ENCODE results near the gene C1orf167.

Gene C1orf167

DNA sequence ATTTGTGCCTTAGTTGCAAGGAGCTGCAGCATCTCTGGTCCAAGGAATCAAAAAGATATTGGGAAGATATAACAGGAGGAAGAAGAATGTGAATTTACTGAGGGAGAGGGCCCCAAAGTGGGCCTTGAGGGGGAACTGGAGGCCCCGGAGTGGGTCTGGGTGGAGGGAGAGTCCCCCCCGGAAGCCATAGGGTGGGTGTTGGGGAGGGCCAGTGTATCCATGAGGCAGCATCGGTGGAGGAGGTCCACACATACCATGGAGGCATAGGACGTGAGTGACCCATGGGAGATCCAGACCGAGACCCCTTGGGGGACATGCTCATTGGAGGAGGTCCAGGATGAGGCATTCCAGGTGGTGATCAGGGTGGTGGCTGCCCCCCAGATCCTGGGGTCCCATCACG is 708 bp upstream of the C1orf167 start:
- TF ChIP-seq, protein P1, sequence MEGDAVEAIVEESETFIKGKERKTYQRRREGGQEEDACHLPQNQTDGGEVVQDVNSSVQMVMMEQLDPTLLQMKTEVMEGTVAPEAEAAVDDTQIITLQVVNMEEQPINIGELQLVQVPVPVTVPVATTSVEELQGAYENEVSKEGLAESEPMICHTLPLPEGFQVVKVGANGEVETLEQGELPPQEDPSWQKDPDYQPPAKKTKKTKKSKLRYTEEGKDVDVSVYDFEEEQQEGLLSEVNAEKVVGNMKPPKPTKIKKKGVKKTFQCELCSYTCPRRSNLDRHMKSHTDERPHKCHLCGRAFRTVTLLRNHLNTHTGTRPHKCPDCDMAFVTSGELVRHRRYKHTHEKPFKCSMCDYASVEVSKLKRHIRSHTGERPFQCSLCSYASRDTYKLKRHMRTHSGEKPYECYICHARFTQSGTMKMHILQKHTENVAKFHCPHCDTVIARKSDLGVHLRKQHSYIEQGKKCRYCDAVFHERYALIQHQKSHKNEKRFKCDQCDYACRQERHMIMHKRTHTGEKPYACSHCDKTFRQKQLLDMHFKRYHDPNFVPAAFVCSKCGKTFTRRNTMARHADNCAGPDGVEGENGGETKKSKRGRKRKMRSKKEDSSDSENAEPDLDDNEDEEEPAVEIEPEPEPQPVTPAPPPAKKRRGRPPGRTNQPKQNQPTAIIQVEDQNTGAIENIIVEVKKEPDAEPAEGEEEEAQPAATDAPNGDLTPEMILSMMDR (IDR thresholded peaks at IDR 0.05; ENCODE audit: unreplicated experiment in 3 of 3) = no peak
- H3K9me3 Mint-ChIP-seq = no peaks in the 10 kb centered on the region
- H3K27ac Mint-ChIP-seq = no peak overlapping the region
- no peaks in the 10 kb centered on the region for H3K36me3 Mint-ChIP-seq (ENCODE audit: low read depth)
- H3K27me3 Mint-ChIP-seq (ENCODE audit: low read depth) = peaks cover 32% of the 10 kb centered on the region
- no peak overlapping the region for H3K4me3 Mint-ChIP-seq
- peaks cover 10% of the 10 kb centered on the region for H3K4me1 Mint-ChIP-seq

DNA sequence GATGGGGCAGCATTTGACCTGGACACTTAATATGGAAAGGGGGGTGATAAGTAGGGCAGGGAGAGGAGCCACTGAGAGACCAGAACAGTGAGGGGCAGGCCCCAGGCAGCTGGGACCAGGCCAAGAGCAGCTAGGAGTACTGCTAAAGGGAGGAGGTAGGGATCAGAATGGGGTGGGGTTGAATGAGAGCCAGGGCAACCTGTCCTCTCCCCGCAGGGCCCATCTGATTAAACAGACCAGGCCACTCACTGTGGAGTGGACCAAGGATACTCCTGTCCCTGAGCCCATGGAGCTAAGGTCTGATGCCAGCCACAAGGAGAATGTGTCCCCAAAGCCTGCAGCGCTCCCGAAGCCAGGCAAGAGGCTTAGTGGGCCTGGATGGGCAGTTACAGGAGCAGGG is 2.1 kb downstream of the C1orf167 start:
- Mint-ChIP-seq H3K4me3 (no peak overlapping the region), H3K36me3 (ENCODE audit: low read depth) (no peaks in the 10 kb centered on the region), H3K4me1 (peaks cover 10% of the 10 kb centered on the region), H3K27ac (peak overlapping the region in 1 of 3 experiments; percentile 0), H3K9me3 (no peaks in the 10 kb centered on the region), H3K27me3 (ENCODE audit: low read depth) (peaks cover 32% of the 10 kb centered on the region)
- TF ChIP-seq, protein P1 (IDR thresholded peaks at IDR 0.05; ENCODE audit: unreplicated experiment in 3 of 3) = no peak

DNA sequence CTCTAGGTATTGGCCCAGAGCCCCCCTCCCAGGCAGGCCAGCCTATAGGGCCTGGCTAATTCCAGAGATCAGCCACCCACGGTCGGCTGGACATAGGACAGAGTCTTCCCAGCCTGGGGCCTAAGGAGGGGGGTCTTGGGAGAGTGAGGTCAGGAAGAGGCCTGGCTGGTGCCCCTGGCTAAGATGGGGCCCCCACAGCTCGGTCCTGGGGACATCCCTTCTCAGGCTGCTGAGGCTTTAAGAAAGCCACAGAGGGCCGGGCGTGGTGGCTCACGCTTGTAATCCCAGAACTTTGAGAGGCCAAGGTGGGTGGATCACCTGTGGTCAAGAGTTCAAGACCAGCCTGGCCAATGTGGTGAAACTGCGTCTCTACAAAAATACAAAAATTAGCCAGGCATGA is 2.5 kb downstream of the C1orf167 start:
- no peaks in the 10 kb centered on the region for H3K9me3 Mint-ChIP-seq
- peaks cover 10% of the 10 kb centered on the region for H3K4me1 Mint-ChIP-seq
- peaks cover 32% of the 10 kb centered on the region for H3K27me3 Mint-ChIP-seq (ENCODE audit: low read depth)

DNA sequence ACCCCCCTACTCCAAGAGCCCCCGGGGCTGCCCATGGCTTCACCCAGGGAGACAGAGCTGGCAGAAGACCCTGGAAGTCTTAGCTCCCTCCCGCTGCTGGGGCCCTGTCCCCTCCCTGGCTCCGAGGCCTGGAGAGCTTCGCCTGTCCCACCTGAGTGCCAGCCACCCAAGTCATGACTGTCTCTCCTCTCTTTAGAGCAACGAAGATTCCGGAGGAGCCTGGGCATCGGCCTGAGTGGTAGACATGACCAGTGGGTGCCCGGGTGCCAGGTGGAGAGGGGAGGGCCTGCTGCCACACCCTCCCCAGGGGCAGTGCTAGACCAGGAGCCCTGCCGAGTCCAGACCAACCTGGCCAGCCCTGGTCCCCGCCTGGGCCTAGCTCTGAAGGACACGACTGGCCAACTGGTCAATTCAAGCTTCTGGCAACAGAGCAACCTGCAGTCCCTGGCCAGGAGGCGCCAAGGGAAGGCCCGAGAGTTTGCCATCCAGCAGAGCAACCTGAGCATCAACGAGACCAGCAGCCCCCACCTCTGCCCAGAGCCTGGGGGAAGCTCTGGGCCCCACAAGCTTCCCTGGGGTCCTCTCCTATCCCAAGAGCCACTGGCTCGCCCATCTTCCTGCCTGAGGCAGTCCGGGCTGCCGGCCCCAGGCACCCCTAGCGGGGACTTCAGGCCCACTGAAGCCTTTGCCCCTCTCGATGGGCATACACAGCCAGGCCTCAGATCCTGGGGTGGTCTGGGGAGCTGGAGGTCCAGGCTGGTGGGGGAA is 3.9 kb downstream of the C1orf167 start:
- H3K27ac Mint-ChIP-seq = no peak overlapping the region
- no peak overlapping the region for H3K4me3 Mint-ChIP-seq
- H3K27me3 Mint-ChIP-seq (ENCODE audit: low read depth) = peaks cover 25% of the 10 kb centered on the region
- H3K9me3 Mint-ChIP-seq = no peaks in the 10 kb centered on the region
- TF ChIP-seq, protein P1 (IDR thresholded peaks at IDR 0.05; ENCODE audit: unreplicated experiment in 3 of 3) = no peak
- H3K36me3 Mint-ChIP-seq (ENCODE audit: low read depth) = no peaks in the 10 kb centered on the region
- peaks cover 10% of the 10 kb centered on the region for H3K4me1 Mint-ChIP-seq

More for the DNA sequence above, 2.5 kb downstream of the C1orf167 start:
- H3K4me3 Mint-ChIP-seq = no peak overlapping the region
- TF ChIP-seq, protein P1 (IDR thresholded peaks at IDR 0.05; ENCODE audit: unreplicated experiment in 3 of 3) = no peak
- H3K27ac Mint-ChIP-seq = no peak overlapping the region
- no peaks in the 10 kb centered on the region for H3K36me3 Mint-ChIP-seq (ENCODE audit: low read depth)

DNA sequence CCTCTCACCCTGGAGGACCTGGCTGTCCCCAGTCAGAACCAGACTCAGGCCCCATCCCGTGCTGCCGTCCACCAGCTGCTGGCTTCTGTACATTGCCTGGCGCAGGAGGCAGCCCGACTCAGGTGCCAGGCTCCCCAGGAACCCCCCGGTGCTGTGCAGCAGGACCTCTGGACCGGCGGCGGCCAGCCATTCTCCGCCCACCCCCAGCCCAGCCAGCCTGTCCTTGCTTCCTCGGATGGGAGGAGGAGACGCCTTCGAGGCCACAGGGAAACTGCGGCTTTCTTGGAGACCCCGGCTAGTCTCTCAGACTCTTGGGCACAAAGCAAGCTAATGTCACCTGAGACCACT is 4.4 kb downstream of the C1orf167 start:
- H3K36me3 Mint-ChIP-seq (ENCODE audit: low read depth) = no peaks in the 10 kb centered on the region
- no peaks in the 10 kb centered on the region for H3K9me3 Mint-ChIP-seq
- no peak overlapping the region for H3K4me3 Mint-ChIP-seq
- H3K4me1 Mint-ChIP-seq = peaks cover 10% of the 10 kb centered on the region
- H3K27me3 Mint-ChIP-seq (ENCODE audit: low read depth) = peaks cover 20% of the 10 kb centered on the region
- H3K27ac Mint-ChIP-seq = no peak overlapping the region
- TF ChIP-seq, protein P1 (IDR thresholded peaks at IDR 0.05; ENCODE audit: unreplicated experiment in 3 of 3) = no peak
